GM12878 (cell line): Measurements from ENCODE around the gene DDX42. TPM values are rescaled to one million over a fixed set of nuclear protein-coding genes. Genes with fewer than 3 reads are reported as not detected.

Source experiments
- ATF7 ChIP-seq: fragments of 450-650 bp; IDR thresholded peaks from 2 replicates; pipeline ENCODE4 v1.6.1; 2016; ENCODE audit warnings: low read depth, mild to moderate bottlenecking
- BCLAF1 ChIP-seq: fragments of 450-650 bp; IDR thresholded peaks from 2 replicates; pipeline ENCODE4 v1.6.1; 2017; ENCODE audit warnings: antibody characterized with exemption, mild to moderate bottlenecking, moderate library complexity
- ELK1 ChIP-seq: IDR thresholded peaks from 2 replicates; pipeline ENCODE4 v1.6.1; 2012; ENCODE audit warnings: low read depth, low read length, improper control_type of control experiment
- FOXM1 ChIP-seq: IDR thresholded peaks from 2 replicates; pipeline ENCODE4 v1.6.1; 2012; ENCODE audit warnings: low read depth, mild to moderate bottlenecking, inconsistent platforms, low read length, moderate library complexity
- GATAD2B ChIP-seq: fragments of 450-650 bp; conservative IDR thresholded peaks from 2 replicates; pipeline ENCODE4 v1.6.1; 2017; ENCODE audit warnings: low read depth, mild to moderate bottlenecking, moderate library complexity
- HDGF ChIP-seq: fragments of 450-650 bp; IDR thresholded peaks from 2 replicates; pipeline ENCODE4 v1.6.1; 2016; ENCODE audit warnings: antibody characterized with exemption
- MTA3 ChIP-seq: IDR thresholded peaks from 2 replicates; pipeline ENCODE4 v1.6.1; 2012; ENCODE audit warnings: low read length, inconsistent platforms, borderline replicate concordance
- MYC ChIP-seq: IDR thresholded peaks from 2 replicates; pipeline ENCODE4 v1.6.1; 2011; ENCODE audit warnings: mild to moderate bottlenecking, low read length, moderate library complexity, inconsistent platforms; ENCODE audit not compliant: insufficient read depth, insufficient replicate concordance, insufficient read length, severe bottlenecking
- NFIC ChIP-seq: IDR thresholded peaks from 2 replicates; pipeline ENCODE4 v1.6.1; 2012; ENCODE audit warnings: low read depth, mild to moderate bottlenecking, inconsistent platforms, low read length, moderate library complexity
- POLR2AphosphoS2 ChIP-seq: IDR thresholded peaks from 2 replicates; pipeline ENCODE4 v1.6.1; 2011; ENCODE audit warnings: low read depth, mild to moderate bottlenecking, low read length, improper control_type of control experiment, moderate library complexity
- POU2F2 ChIP-seq: IDR thresholded peaks from 3 replicates; pipeline ENCODE4 v1.6.1; 2011; ENCODE audit warnings: low read depth, mild to moderate bottlenecking, low read length, borderline replicate concordance
- RCOR1 ChIP-seq: conservative IDR thresholded peaks from 2 replicates; pipeline ENCODE4 v1.6.1; 2012; ENCODE audit warnings: low read depth, low read length, improper control_type of control experiment
- RFX5 ChIP-seq: IDR thresholded peaks from 2 replicates; pipeline ENCODE4 v1.6.1; 2011; ENCODE audit warnings: low read depth, low read length, improper control_type of control experiment
- SREBF2 ChIP-seq: IDR thresholded peaks from 2 replicates; pipeline ENCODE4 v1.6.1; 2012; ENCODE audit warnings: mild to moderate bottlenecking, low read length
- TARDBP ChIP-seq: IDR thresholded peaks from 2 replicates; pipeline ENCODE4 v1.6.1; 2016; ENCODE audit warnings: borderline replicate concordance
- TCF3 ChIP-seq: IDR thresholded peaks from 2 replicates; pipeline ENCODE4 v1.6.1; 2012; ENCODE audit warnings: low read depth, mild to moderate bottlenecking, low read length, borderline replicate concordance; ENCODE audit not compliant: insufficient read depth
- USF2 ChIP-seq: IDR thresholded peaks from 2 replicates; pipeline ENCODE4 v1.6.1; 2011; ENCODE audit warnings: low read depth, low read length, improper control_type of control experiment, borderline replicate concordance
- ZBED1 ChIP-seq: IDR thresholded peaks from 2 replicates; pipeline ENCODE4 v1.6.1; 2016; ENCODE audit warnings: borderline replicate concordance
- polyA plus RNA-seq, 11 experiments: library from polyadenylated mRNA; depleted of rRNA in 4 of 11; unstranded in 6 of 11; stranded (reverse) in 5 of 11; fragments of >200 nt; fragmentation: Nextera tagmentation in 4 of 11; fragmentation: Illumina TruSeq in 1 of 11; extraction: Ambion mirVana in 4 of 11; extraction: Trizol in 1 of 11; gene quantifications; 1 replicate in 1 of 11; 2 replicates in 10 of 11; pipeline versions ENCODE4 v1.2.1 to v1.2.3, GENCODE V29; 2011 to 2016; ENCODE audit warnings: inconsistent platforms in 2 of 11, missing spikeins in 2 of 11, low read depth in 1 of 11
- total RNA-seq, 4 experiments: library from RNA; depleted of rRNA in 3 of 4; stranded (reverse); fragments of >200 nt in 3 of 4; fragmentation: Illumina TruSeq in 1 of 4; extraction: Trizol in 1 of 4; gene quantifications; 2 replicates each; pipeline versions ENCODE4 v1.2.1 to v1.2.3, GENCODE V29; 2013 to 2021
- TF ChIP-seq, protein P1 (sequence below): fragments of 450-650 bp; IDR thresholded peaks from 2 replicates; pipeline ENCODE4 v1.6.1; 2018; ENCODE audit warnings: borderline replicate concordance, mild to moderate bottlenecking; ENCODE audit not compliant: partially characterized antibody
- TF ChIP-seq, protein P2 (sequence below): IDR thresholded peaks from 2 replicates; pipeline ENCODE4 v1.6.1; 2011; ENCODE audit warnings: borderline replicate concordance, low read depth, mild to moderate bottlenecking, moderate library complexity, mixed read lengths, low read length; ENCODE audit not compliant: insufficient read depth; ENCODE audit errors: extremely low read length

The DDX42 gene
- total and polyA plus RNA-seq, 10 of the 15 experiments (the other 5 are each of a cell fraction or from before 2014, with no cell fraction given) = 14.6 to 147 (median 65.3) TPM

DNA sequence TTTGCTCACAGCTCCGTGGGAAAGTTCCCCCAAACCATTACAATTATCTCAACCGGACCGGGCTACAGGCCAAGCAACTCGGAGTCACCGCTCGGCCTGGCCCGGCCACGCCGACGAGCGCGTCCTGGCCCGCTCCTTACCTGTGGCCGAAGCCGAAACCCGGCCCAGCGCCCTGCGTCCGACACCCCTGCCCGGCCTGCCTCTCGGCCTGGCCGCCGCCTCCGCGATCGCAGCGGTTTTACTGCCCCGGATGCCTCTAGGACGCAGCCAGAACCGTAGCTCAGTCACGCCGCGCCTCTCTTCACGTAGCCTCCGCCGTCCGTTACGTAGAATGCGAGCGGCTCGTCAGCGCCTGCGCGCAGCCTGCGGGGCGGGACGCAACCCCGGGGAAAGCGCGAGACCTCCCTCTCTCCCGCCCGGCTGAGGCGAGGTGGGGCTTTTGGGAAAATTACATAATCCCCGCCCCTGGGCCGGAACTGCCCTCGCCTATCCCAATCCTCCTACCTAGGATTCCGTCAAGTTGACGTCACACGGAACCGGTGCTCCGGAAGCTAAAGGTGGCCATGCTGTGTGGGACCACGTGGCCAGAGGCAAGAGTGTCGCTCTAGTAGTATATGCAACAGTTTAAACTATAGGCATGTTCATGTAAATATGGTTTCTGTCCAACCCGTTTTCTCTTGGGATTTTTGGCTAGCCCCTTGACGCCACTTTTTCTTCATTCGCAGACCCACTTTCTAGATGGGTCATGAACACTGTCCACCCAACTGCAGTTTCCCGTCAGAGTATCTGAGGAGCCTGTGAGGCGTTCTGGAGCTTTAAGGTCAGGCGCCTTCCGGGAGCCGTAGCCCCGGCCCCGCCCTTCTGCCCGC lies 464 bp upstream of the DDX42 start, which contains the start of gene CCDC47 (continued):
- TF ChIP-seq TCF3 (peak; percentile 45; the same call in 1 of the 2 replicates), BCLAF1 (no peak), SREBF2 (0 out of 2 replicates have a peak, but pooled peaks have one; percentile 10), RFX5 (no peak), GATAD2B (peak; percentile 78), POLR2AphosphoS2 (peak; percentile 80), TARDBP (0 out of 2 replicates have a peak, but pooled peaks have one; percentile 45), FOXM1 (no peak; the same call in 1 of the 2 replicates), MTA3 (no peak), HDGF (peak; percentile 95), NFIC (no peak; the same call in 1 of the 2 replicates), USF2 (peak; percentile 90), RCOR1 (peak; percentile 83; the same call in 1 of the 2 replicates), ELK1 (peak; percentile 70; the same call in 1 of the 2 replicates), MYC (peak; percentile 100), ZBED1 (peak; percentile 63; the same call in 1 of the 2 replicates), POU2F2 (peak; percentile 83; the same call in 2 of the 3 replicates), ATF7 (peak; percentile 99)
- TF ChIP-seq, protein P1, sequence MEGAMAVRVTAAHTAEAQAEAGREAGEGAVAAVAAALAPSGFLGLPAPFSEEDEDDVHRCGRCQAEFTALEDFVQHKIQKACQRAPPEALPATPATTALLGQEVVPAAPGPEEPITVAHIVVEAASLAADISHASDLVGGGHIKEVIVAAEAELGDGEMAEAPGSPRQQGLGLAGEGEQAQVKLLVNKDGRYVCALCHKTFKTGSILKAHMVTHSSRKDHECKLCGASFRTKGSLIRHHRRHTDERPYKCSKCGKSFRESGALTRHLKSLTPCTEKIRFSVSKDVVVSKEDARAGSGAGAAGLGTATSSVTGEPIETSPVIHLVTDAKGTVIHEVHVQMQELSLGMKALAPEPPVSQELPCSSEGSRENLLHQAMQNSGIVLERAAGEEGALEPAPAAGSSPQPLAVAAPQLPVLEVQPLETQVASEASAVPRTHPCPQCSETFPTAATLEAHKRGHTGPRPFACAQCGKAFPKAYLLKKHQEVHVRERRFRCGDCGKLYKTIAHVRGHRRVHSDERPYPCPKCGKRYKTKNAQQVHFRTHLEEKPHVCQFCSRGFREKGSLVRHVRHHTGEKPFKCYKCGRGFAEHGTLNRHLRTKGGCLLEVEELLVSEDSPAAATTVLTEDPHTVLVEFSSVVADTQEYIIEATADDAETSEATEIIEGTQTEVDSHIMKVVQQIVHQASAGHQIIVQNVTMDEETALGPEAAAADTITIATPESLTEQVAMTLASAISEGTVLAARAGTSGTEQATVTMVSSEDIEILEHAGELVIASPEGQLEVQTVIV = no peak
- TF ChIP-seq, protein P2, sequence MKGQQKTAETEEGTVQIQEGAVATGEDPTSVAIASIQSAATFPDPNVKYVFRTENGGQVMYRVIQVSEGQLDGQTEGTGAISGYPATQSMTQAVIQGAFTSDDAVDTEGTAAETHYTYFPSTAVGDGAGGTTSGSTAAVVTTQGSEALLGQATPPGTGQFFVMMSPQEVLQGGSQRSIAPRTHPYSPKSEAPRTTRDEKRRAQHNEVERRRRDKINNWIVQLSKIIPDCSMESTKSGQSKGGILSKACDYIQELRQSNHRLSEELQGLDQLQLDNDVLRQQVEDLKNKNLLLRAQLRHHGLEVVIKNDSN = peak; percentile 87
